CD14-positive monocyte (primary cell): ENCODE data around the gene CASP8. TPM values are rescaled to one million over a fixed set of nuclear protein-coding genes. Genes with fewer than 3 reads are reported as not detected.
A peak's percentile ranks its signal among the peaks of the same experiment; 100 is the strongest.

Source experiments
- DNase-seq, 3 donors: peaks; one replicate each; pipeline ENCODE4 v3.0.0-alpha.2; 2011 to 2022
- H2AFZ ChIP-seq: 2 replicates; pipeline ENCODE4 v1.6.0; 2012; ENCODE audit warnings: mild to moderate bottlenecking, low read depth, low read length, inconsistent platforms; ENCODE audit not compliant: insufficient read depth, poor library complexity, severe bottlenecking
- H3K27ac ChIP-seq, 2 donors: 1 replicate in 1 of 2; 2 replicates in 1 of 2; pipeline ENCODE4 v1.5.1; 2012 to 2013; ENCODE audit warnings: low read length in 2 of 2, control low read depth in 1 of 2, inconsistent platforms in 1 of 2, low read depth in 1 of 2, mild to moderate bottlenecking in 1 of 2
- H3K27me3 ChIP-seq, 2 donors: one replicate each; pipeline versions ENCODE4 v1.6.0 to v1.6.1; 2011 to 2013; ENCODE audit warnings: low read length in 2 of 2; ENCODE audit not compliant: control insufficient read depth in 2 of 2, insufficient read depth in 2 of 2
- H3K36me3 ChIP-seq, 2 donors: replicated peaks in 1 of 2; 1 replicate in 1 of 2; 2 replicates in 1 of 2; pipeline versions ENCODE4 v1.5.1 to v1.6.1; 2012 to 2013; ENCODE audit warnings: low read length in 2 of 2, control low read depth in 1 of 2, inconsistent platforms in 1 of 2, mild to moderate bottlenecking in 1 of 2; ENCODE audit not compliant: insufficient read depth in 2 of 2, control insufficient read depth in 1 of 2
- H3K4me1 ChIP-seq, 2 donors: 1 replicate in 1 of 2; 2 replicates in 1 of 2; pipeline versions ENCODE4 v1.5.1 to v1.6.1; 2012 to 2013; ENCODE audit warnings: low read length in 2 of 2, control low read depth in 1 of 2, inconsistent platforms in 1 of 2, mild to moderate bottlenecking in 1 of 2, moderate library complexity in 1 of 2; ENCODE audit not compliant: insufficient read depth in 2 of 2, control insufficient read depth in 1 of 2
- H3K4me2 ChIP-seq: replicated peaks from 2 replicates; pipeline ENCODE3; 2012; ENCODE audit warnings: low read length, moderate library complexity, mild to moderate bottlenecking; ENCODE audit not compliant: poor library complexity, severe bottlenecking; ENCODE audit errors: extremely low read depth
- H3K4me3 ChIP-seq, 3 experiments: fragments of 200-600 bp in 1 of 3; sonication (generic) in 1 of 3; replicated peaks in 1 of 3; 1 replicate in 2 of 3; 2 replicates in 1 of 3; pipeline ENCODE4 v1.5.1; 2011 to 2013; ENCODE audit warnings: low read length in 3 of 3, mild to moderate bottlenecking in 3 of 3, control low read depth in 2 of 3, low read depth in 2 of 3, inconsistent platforms in 1 of 3, moderate library complexity in 1 of 3
- H3K79me2 ChIP-seq: 2 replicates; pipeline ENCODE4 v1.6.0; 2012; ENCODE audit warnings: mild to moderate bottlenecking, control low read depth, inconsistent platforms, low read length, moderate library complexity; ENCODE audit not compliant: insufficient read depth
- H3K9ac ChIP-seq: 2 replicates; pipeline ENCODE4 v1.6.0; 2017; ENCODE audit warnings: low read length, mild to moderate bottlenecking; ENCODE audit not compliant: insufficient read depth, poor library complexity, severe bottlenecking
- H3K9me3 ChIP-seq, 2 donors: replicated peaks in 1 of 2; 1 replicate in 1 of 2; 2 replicates in 1 of 2; pipeline versions ENCODE4 v1.5.1 to v1.6.1; 2012 to 2013; ENCODE audit warnings: low read length in 2 of 2, control low read depth in 1 of 2; ENCODE audit not compliant: control insufficient read depth in 1 of 2, insufficient read depth in 1 of 2
- H4K20me1 ChIP-seq: 2 replicates; pipeline ENCODE4 v1.6.0; 2012; ENCODE audit warnings: mild to moderate bottlenecking, low read length, control low read depth, moderate library complexity; ENCODE audit not compliant: insufficient read depth
- H3K27ac Mint-ChIP-seq, 7 donors: one replicate each; pipeline ENCODE4 v1.8.0; 2020; ENCODE audit warnings: mild to moderate bottlenecking in 7 of 7, mixed read lengths in 7 of 7, moderate library complexity in 6 of 7, inconsistent platforms in 2 of 7
- H3K27me3 Mint-ChIP-seq, 3 donors: one replicate each; pipeline ENCODE4 v1.8.0; 2021 to 2022; ENCODE audit warnings: low read depth in 3 of 3, mild to moderate bottlenecking in 3 of 3, mixed read lengths in 3 of 3, moderate library complexity in 3 of 3, inconsistent platforms in 1 of 3
- H3K36me3 Mint-ChIP-seq, 2 donors: one replicate each; pipeline ENCODE4 v1.8.0; 2020; ENCODE audit warnings: mixed read lengths in 2 of 2, inconsistent platforms in 1 of 2, mild to moderate bottlenecking in 1 of 2
- H3K4me1 Mint-ChIP-seq: one replicate; pipeline ENCODE4 v1.8.0; 2020; ENCODE audit warnings: mild to moderate bottlenecking, mixed read lengths
- H3K4me3 Mint-ChIP-seq, 2 donors: one replicate each; pipeline ENCODE4 v1.8.0; 2020; ENCODE audit warnings: mild to moderate bottlenecking in 2 of 2, mixed read lengths in 2 of 2, moderate library complexity in 1 of 2
- H3K9me3 Mint-ChIP-seq, 7 donors: one replicate each; pipeline ENCODE4 v1.8.0; 2020 to 2022; ENCODE audit warnings: mixed read lengths in 7 of 7, mild to moderate bottlenecking in 6 of 7, moderate library complexity in 6 of 7, inconsistent platforms in 2 of 7
- CTCF ChIP-seq: fragments of 200-600 bp; IDR thresholded peaks from one replicate; pipeline ENCODE4 v1.8.0; 2022; ENCODE audit warnings: antibody characterized with exemption, mild to moderate bottlenecking
- WGBS: methylation state at CpG from one replicate; pipeline ENCODE4 v1.1.5; 2013; ENCODE audit warnings: missing lambda C conversion rate; ENCODE audit not compliant: insufficient coverage; 5-methylcytosine and 5-hydroxymethylcytosine counted together
- intact Hi-C, 2 donors: fragments of 100-400 bp; cut with micrococcal nuclease; formaldehyde crosslinking; loops; one replicate each; pipeline versions ENCODE4 v1.15.0 to v1.15.1; 2023
- polyA plus RNA-seq, 3 donors: library from polyadenylated mRNA; depleted of rRNA in 1 of 3; unstranded in 2 of 3; stranded (reverse) in 1 of 3; fragments of 300-500 nt in 2 of 3; fragments of >200 nt in 1 of 3; fragmentation: Illumina TruSeq in 2 of 3; gene quantifications; 1 replicate in 2 of 3; 2 replicates in 1 of 3; pipeline ENCODE4 v1.2.3, GENCODE V29; 2012 to 2021

Gene CASP8
- polyA plus RNA-seq, 3 donors = 40.0 to 123 (median 80.7) TPM

- Histone ChIP-seq H3K4me1 (peaks cover 64 to 85% of the 10 kb centered on the region in 2 donors), H3K4me3 (peak overlapping the region; percentile 69 to 87 (median 76)), H3K9ac (peak overlapping the region; percentile 80), H4K20me1 (peaks cover under 1% of the 10 kb centered on the region), H3K9me3 (no peaks in the 10 kb centered on the region), H2AFZ (peak overlapping the region; percentile 39), H3K4me2 (peak overlapping the region; percentile 96), H3K27me3 (no peaks in the 10 kb centered on the region), H3K79me2 (peaks cover 61% of the 10 kb centered on the region), H3K36me3 (no peaks in the 10 kb centered on the region), H3K27ac (peak overlapping the region; percentile 95 to 97)
- no peak for TF ChIP-seq CTCF
- no peaks in the 10 kb centered on the region for H3K9me3 Mint-ChIP-seq
- 2% methylated on average over 6 of the region's 12 CpGs for WGBS
- H3K4me3 Mint-ChIP-seq = peak overlapping the region; percentile 97 to 99
- H3K27ac Mint-ChIP-seq = peak overlapping the region; percentile 98 to 100 (median 99)
- DNase-seq = peak; percentile 75 to 80 (median 80)
- H3K4me1 Mint-ChIP-seq = peaks cover 60% of the 10 kb centered on the region
- peaks cover 3% of the 10 kb centered on the region in 2 donors for H3K36me3 Mint-ChIP-seq
- intact Hi-C loops = no loop called here
- no peaks in the 10 kb centered on the region for H3K27me3 Mint-ChIP-seq
Observed at GRCh38 chr2:201257381-201257955, 2.9 kb upstream of the CASP8 start.

GRCh38 chr2:201257956-201258665 lies 2.2 kb upstream of the CASP8 start:
- H3K79me2 ChIP-seq = peaks cover 67% of the 10 kb centered on the region
- Mint-ChIP-seq H3K4me3 (peak overlapping the region; percentile 97 to 99), H3K36me3 (peaks cover 3% of the 10 kb centered on the region in 2 donors)

More at GRCh38 chr2:201257956-201258665, 2.2 kb upstream of the CASP8 start:
- peak overlapping the region; percentile 69 to 87 (median 76) for H3K4me3 ChIP-seq
- H3K27ac ChIP-seq = peak overlapping the region; percentile 95 to 97
- H2AFZ ChIP-seq = peak overlapping the region; percentile 39
- peak overlapping the region; percentile 80 for H3K9ac ChIP-seq
- Mint-ChIP-seq H3K9me3 (no peaks in the 10 kb centered on the region), H3K27me3 (no peaks in the 10 kb centered on the region), H3K27ac (peak overlapping the region; percentile 98 to 100 (median 99)), H3K4me1 (peaks cover 59% of the 10 kb centered on the region)
- H3K27me3 ChIP-seq = no peaks in the 10 kb centered on the region
- H3K4me1 ChIP-seq = peaks cover 65 to 85% of the 10 kb centered on the region in 2 donors
- 0% methylated on average over 5 of the region's 10 CpGs for WGBS
- intact Hi-C loops = no loop called here
- peak overlapping the region; percentile 96 for H3K4me2 ChIP-seq
- TF ChIP-seq CTCF = no peak
- peak; percentile 76 to 89 (median 84) for DNase-seq
- no peaks in the 10 kb centered on the region for H3K9me3 ChIP-seq
- peaks cover 7% of the 10 kb centered on the region for H4K20me1 ChIP-seq
- H3K36me3 ChIP-seq = no peaks in the 10 kb centered on the region
